Activated CD8-positive, alpha-beta memory T cell treated with anti-CD3 and anti-CD28 coated beads for 36 hours (primary cell): ENCODE results near the gene ZBTB37. TPM values are rescaled to one million over a fixed set of nuclear protein-coding genes. Genes with fewer than 3 reads are reported as not detected.

ENCODE experiments used
- CTCF ChIA-PET: fragments of 350-600 bp; sonication (Branson Sonifier 250); formaldehyde crosslinking; loops from one replicate; lab custom pipeline; 2021; ENCODE audit warnings: antibody characterized with exemption; lab: Charles Lee
- POLR2A ChIA-PET: fragments of 350-600 bp; sonication (Branson Sonifier 250); formaldehyde crosslinking; loops from one replicate; lab custom pipeline; 2021; ENCODE audit warnings: antibody characterized with exemption; lab: Charles Lee
- total RNA-seq, 2 experiments: library from RNA; stranded (reverse); gene quantifications; one replicate each; pipeline ENCODE4 v1.2.3, GENCODE V29; 2021

The ZBTB37 gene
- total RNA-seq, 2 experiments from 2014 or later = 7.7 to 8.3 TPM

DNA sequence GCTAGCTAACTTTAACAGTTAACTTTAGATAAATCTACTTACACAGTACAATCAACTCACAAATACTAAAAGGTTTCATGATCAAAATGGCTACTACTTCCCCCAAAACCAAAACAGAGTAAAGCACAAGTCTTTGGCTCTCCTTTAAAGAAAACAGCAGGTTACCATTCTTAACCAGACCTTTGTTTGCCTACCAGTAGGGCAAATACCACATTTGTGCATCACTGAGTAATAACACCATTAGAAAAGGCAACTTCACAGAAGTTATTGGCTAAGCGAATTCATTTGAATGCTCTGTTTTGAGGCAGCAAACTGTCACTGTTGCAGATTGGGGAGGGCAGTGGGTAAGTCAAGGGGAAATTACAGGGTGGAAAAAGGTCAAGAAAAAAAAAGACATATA is 66.3 kb downstream of the ZBTB37 start:
- POLR2A ChIA-PET = no interaction called here
- CTCF ChIA-PET = no interaction called here

DNA sequence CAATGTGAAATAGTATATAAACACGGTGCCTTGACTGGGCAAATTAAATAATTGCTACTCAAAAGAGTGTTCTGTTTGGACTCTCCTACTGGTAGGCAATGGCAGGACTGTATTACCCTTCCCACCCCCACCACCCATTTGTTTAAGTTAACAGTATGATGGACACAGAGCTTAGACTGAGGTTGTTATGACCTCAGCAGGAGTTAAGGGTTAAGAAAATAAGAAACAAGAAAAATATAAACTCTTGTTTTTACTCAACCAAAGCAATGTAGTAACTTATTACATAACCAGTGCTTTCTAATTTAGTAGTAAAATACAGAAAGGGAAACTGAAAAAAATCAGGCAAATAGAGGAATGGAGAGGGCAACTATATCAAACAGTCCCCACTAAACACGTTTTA is 68.9 kb downstream of the ZBTB37 start:
- ChIA-PET CTCF (interaction anchor here (0.6 kb wide), 1 partner anchor 14 kb away, joined by 4 read pairs; no protein-coding TSS in a partner anchor), POLR2A (no interaction called here)

DNA sequence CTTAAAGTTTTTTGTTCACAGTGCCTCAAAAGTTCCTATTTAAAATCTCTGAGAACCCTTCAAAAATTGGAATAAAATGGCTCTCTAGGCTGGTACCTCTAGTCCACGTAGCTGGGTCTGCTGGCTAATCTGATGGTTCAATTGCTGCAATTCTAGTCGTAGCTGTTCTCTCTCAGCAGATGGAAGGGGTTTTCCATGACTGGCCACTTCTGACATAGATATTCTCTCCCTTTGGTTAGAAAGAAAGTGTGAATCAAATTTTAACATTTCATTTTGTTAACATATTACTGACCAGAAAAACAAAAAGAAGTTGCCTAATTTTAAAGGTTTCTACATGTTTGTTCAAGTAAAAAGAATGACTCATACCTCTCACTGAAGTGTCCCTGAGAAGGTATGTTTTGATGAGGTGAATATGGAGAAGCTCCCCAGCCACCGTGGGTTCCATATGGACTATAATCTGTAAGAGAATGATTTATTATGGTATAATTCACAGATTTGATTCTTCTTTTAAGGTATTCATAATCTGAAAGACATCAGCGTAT is 78.3 kb downstream of the ZBTB37 start:
- ChIA-PET CTCF (interaction anchor here (0.8 kb wide), 1 partner anchor 661 kb away, joined by 3 read pairs; no protein-coding TSS in a partner anchor), POLR2A (no interaction called here)

DNA sequence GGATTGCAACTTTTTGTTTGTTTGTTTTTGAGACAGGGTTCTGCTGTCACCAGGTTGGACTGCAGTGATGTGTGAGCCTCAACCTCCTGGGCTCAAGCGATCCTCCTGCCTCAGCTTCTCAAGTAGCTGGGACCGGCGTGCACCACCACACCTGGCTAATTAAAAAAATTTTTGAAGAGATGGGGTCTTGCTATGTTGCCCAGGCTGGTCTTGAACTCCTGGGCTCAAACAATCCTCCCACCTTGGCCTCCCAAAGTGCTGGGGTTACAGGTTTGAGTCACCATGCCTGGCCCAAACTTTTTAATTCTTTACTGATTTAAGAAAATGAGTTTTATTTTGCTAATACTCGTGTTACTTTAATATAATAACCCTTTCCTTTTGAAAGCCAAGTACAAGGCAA is 80.4 kb downstream of the ZBTB37 start:
- CTCF ChIA-PET = no interaction called here
- POLR2A ChIA-PET = no interaction called here

Other genes with a start within 250 kb of the ZBTB37 start
- not detected for gene TEX50, start 233.0 kb upstream of the ZBTB37 start, total RNA-seq
- gene ANKRD45, start 198.5 kb upstream of the ZBTB37 start, total RNA-seq = not detected
- 10 to 100 TPM; 15.9 to 17.0 TPM for gene KLHL20, start 153.4 kb upstream of the ZBTB37 start, total RNA-seq
- gene DARS2, start 43.7 kb upstream of the ZBTB37 start, total RNA-seq = 10 to 100 TPM; 46.3 to 49.1 TPM
- gene CENPL, start 43.5 kb upstream of the ZBTB37 start, total RNA-seq = 10 to 100 TPM; 28.5 to 28.6 TPM
- gene GAS5, start 391 bp upstream of the ZBTB37 start, total RNA-seq = 1,000 to 10,000 TPM in 1 of 2 experiments, 100 to 1,000 TPM in 1; 977 to 1,024 TPM
- under 1 TPM in 1 of 2 experiments, not detected in 1; 0.31 TPM for gene SERPINC1, start 48.9 kb downstream of the ZBTB37 start, total RNA-seq
- gene RC3H1, start 154.0 kb downstream of the ZBTB37 start, total RNA-seq = 10 to 100 TPM; 40.8 to 41.7 TPM